Osteoblast (primary cell): ENCODE data around the gene RPL27. TPM values are rescaled to one million over a fixed set of nuclear protein-coding genes. Genes with fewer than 3 reads are reported as not detected.

Experiments
- DNase-seq: peaks from one replicate; pipeline ENCODE4 v3.0.0; 2011; ENCODE audit warnings: low spot score, mixed read lengths; ENCODE audit not compliant: insufficient read length; ENCODE audit errors: missing footprints
- H2AFZ ChIP-seq: 2 replicates; pipeline ENCODE4 v1.6.0; 2011; ENCODE audit warnings: mild to moderate bottlenecking, low read length
- H3K27ac ChIP-seq: 2 replicates; pipeline ENCODE4 v1.5.1; 2011; ENCODE audit warnings: mild to moderate bottlenecking, low read depth, low read length, moderate library complexity
- H3K27me3 ChIP-seq: 2 replicates; pipeline ENCODE4 v1.6.0; 2012; ENCODE audit warnings: mild to moderate bottlenecking, control low read depth, inconsistent platforms, low read length, moderate library complexity; ENCODE audit not compliant: insufficient read depth
- H3K36me3 ChIP-seq: 2 replicates; pipeline ENCODE4 v1.5.1; 2011; ENCODE audit warnings: mild to moderate bottlenecking, low read length, control low read depth, moderate library complexity; ENCODE audit not compliant: insufficient read depth
- H3K4me1 ChIP-seq: 2 replicates; pipeline ENCODE4 v1.5.1; 2011; ENCODE audit warnings: mild to moderate bottlenecking, low read length, control low read depth, moderate library complexity; ENCODE audit not compliant: insufficient read depth
- H3K4me2 ChIP-seq: 2 replicates; pipeline ENCODE4 v1.6.0; 2011; ENCODE audit warnings: mild to moderate bottlenecking, low read length; ENCODE audit not compliant: insufficient read depth
- H3K4me3 ChIP-seq: fragments of 200-600 bp; sonication (generic); 3 replicates; pipeline ENCODE4 v1.5.1; 2012; ENCODE audit warnings: mild to moderate bottlenecking, low read length, inconsistent platforms; ENCODE audit not compliant: insufficient read depth
- H3K79me2 ChIP-seq: 2 replicates; pipeline ENCODE4 v1.6.0; 2012; ENCODE audit warnings: mild to moderate bottlenecking, low read length, control low read depth, inconsistent platforms; ENCODE audit not compliant: insufficient read depth
- H3K9me3 ChIP-seq: 2 replicates; pipeline ENCODE4 v1.5.1; 2011; ENCODE audit warnings: low read depth, low read length, control low read depth
- H4K20me1 ChIP-seq: 2 replicates; pipeline ENCODE4 v1.6.0; 2012; ENCODE audit warnings: mild to moderate bottlenecking, low read length, control low read depth; ENCODE audit not compliant: insufficient read depth
- total RNA-seq: library from RNA; depleted of rRNA; stranded (reverse); fragments of >200 nt; gene quantifications from 2 replicates; pipeline ENCODE4 v1.2.3, GENCODE V29; 2012
- TF ChIP-seq, protein P1 (sequence below): IDR thresholded peaks from 2 replicates; pipeline ENCODE4 v1.5.1; 2011; ENCODE audit warnings: mild to moderate bottlenecking, low read depth, low read length, moderate library complexity; ENCODE audit errors: extremely low read depth

RPL27 gene
- total RNA-seq, 1 donor = 878 TPM

DNA sequence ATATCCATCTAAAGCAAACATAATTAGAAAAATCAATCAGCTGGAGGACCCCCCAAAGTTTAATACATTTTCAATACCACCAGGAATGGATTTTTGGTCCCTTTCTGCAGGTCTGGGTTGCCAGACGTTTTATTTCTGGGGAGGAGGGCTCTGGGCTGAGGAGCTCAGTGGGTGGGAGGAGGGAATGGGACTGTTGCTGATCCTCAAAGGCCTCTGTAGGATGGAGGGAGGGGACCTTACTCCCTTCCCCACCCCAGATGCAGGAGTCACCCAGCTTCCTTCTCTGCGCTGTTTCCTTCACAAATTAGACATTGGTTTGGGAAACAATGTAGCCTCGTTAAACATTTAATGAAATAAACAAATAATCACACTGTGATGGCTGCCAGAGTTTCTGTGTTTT, 33.4 kb downstream of the RPL27 start:
- Histone ChIP-seq H3K27me3 (no peaks in the 10 kb centered on the region), H3K9me3 (no peaks in the 10 kb centered on the region), H3K4me2 (no peak overlapping the region), H2AFZ (no peak overlapping the region), H3K4me3 (no peak overlapping the region), H4K20me1 (no peaks in the 10 kb centered on the region), H3K36me3 (no peaks in the 10 kb centered on the region), H3K79me2 (no peaks in the 10 kb centered on the region), H3K27ac (no peak overlapping the region), H3K4me1 (no peaks in the 10 kb centered on the region)
- TF ChIP-seq, protein P1, sequence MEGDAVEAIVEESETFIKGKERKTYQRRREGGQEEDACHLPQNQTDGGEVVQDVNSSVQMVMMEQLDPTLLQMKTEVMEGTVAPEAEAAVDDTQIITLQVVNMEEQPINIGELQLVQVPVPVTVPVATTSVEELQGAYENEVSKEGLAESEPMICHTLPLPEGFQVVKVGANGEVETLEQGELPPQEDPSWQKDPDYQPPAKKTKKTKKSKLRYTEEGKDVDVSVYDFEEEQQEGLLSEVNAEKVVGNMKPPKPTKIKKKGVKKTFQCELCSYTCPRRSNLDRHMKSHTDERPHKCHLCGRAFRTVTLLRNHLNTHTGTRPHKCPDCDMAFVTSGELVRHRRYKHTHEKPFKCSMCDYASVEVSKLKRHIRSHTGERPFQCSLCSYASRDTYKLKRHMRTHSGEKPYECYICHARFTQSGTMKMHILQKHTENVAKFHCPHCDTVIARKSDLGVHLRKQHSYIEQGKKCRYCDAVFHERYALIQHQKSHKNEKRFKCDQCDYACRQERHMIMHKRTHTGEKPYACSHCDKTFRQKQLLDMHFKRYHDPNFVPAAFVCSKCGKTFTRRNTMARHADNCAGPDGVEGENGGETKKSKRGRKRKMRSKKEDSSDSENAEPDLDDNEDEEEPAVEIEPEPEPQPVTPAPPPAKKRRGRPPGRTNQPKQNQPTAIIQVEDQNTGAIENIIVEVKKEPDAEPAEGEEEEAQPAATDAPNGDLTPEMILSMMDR = no peak
- peak; percentile 17 for DNase-seq

DNA sequence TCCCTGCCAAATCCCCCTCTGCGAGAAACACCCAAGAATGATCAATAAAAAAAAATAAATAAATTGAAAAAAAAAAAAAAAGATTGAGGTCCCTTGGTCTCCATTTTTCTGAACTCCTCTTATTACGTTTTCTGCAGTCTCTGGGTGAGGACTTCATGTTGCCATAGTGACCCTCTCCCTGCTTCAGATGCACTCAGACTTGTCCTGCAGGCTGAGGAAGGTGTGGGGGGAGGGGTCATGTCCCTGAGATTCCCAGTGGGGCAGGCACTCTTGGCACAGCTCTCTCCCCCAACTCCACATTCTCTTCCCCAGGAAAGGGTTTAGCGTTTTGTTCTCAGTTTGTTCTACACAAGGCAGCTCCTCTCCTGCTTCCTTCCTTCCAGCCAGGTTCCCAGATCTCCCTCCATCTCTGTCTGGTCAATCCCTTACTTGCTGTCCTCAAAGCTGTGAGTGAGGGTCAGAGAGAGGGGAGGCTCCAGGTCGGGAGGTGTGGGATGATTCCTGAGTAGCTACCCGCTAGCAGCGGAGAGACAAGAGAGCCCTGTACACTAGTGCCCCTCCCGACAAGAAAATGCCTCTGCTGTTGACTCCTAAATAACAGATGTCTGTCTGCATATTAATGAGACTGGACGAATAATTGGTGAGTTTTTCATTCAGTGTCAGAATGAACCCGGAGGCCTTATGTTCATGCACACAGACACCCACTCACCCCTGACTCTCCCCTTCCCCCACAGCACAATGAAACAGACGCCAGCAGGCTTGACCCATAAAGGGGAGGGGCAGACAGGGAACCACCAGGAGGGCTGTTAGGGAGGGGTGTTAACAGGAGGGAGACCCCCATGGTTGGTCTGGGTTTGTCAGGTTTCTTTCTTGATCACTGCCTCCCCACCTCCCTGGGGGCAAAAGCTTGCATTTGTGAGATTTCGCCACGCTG, 36.0 kb downstream of the RPL27 start:
- peak overlapping the region; percentile 53 for H2AFZ ChIP-seq
- no peaks in the 10 kb centered on the region for H3K36me3 ChIP-seq
- TF ChIP-seq, protein P1 = no peak
- no peak overlapping the region for H3K4me2 ChIP-seq
- no peak overlapping the region for H3K4me3 ChIP-seq
- H3K79me2 ChIP-seq = no peaks in the 10 kb centered on the region
- no peak overlapping the region for H3K27ac ChIP-seq
- H3K4me1 ChIP-seq = no peaks in the 10 kb centered on the region
- no peaks in the 10 kb centered on the region for H3K9me3 ChIP-seq
- DNase-seq = peak; percentile 72
- H3K27me3 ChIP-seq = no peaks in the 10 kb centered on the region
- no peaks in the 10 kb centered on the region for H4K20me1 ChIP-seq

DNA sequence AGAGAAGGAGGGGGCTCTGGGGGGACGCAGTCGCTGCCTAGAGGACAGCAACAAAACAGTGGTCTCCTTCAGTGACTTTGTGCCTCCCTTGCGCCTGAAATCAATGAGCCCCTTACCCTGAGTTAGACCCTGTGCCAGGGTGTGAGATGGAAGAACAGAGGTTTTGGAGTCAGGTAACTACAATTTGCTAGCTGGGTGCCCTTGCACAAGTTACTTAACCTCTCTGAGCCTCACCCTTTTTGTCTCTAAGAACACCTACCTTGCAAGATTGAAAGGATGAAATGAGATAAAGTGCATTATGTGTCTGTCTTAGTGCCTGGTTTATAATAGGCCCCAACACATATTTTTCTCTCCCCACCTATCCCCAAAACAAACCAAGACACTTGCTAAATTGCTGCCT, 36.7 kb downstream of the RPL27 start:
- H3K4me3 ChIP-seq = no peak overlapping the region
- H2AFZ ChIP-seq = no peak overlapping the region
- no peaks in the 10 kb centered on the region for H3K9me3 ChIP-seq
- H3K36me3 ChIP-seq = no peaks in the 10 kb centered on the region
- H3K27ac ChIP-seq = no peak overlapping the region
- H4K20me1 ChIP-seq = no peaks in the 10 kb centered on the region
- TF ChIP-seq, protein P1 = no peak
- no peaks in the 10 kb centered on the region for H3K27me3 ChIP-seq
- H3K4me2 ChIP-seq = no peak overlapping the region
- DNase-seq = peak; percentile 15
- H3K79me2 ChIP-seq = no peaks in the 10 kb centered on the region
- H3K4me1 ChIP-seq = no peaks in the 10 kb centered on the region

DNA sequence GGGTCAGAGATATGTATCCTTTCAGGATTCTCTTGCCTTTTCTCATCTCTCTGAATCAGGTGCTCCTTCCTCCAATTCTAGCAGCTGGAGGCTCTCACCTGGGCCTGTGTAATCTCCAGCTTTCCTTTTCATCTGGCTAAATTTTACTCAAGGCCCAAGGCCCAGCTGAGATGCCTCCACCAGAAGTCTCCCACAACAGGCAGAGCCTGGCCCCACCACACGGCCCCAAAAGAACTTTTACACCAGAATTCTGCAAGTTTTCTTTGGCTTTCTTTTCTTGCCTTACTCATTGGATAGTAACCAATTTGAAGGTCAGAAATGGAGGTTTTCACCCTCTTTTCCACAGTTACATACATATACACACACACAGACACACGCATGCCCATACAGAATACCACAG, 41.4 kb downstream of the RPL27 start:
- Histone ChIP-seq H3K27ac (no peak overlapping the region), H3K4me2 (no peak overlapping the region), H4K20me1 (no peaks in the 10 kb centered on the region), H3K27me3 (no peaks in the 10 kb centered on the region), H3K9me3 (no peaks in the 10 kb centered on the region), H3K4me3 (no peak overlapping the region), H3K79me2 (no peaks in the 10 kb centered on the region), H3K4me1 (no peaks in the 10 kb centered on the region), H3K36me3 (no peaks in the 10 kb centered on the region), H2AFZ (no peak overlapping the region)
- TF ChIP-seq, protein P1 = no peak
- no peak for DNase-seq
